Stimulated activated CD4-positive, alpha-beta T cell treated with anti-CD3 and anti-CD28 coated beads, Interleukin-4, amount 100 ng/mL, for 1 hour (primary cell): ENCODE results near the gene PRKD2.
A peak's percentile ranks its signal among the peaks of the same experiment; 100 is the strongest.

Source experiments
- DNase-seq: peaks from one replicate; pipeline ENCODE4 v3.0.0-alpha.2; 2020

The PRKD2 gene

GRCh38 chr19:46741447-46741846 is 24.5 kb upstream of the PRKD2 start:
- no peak for DNase-seq

DNA sequence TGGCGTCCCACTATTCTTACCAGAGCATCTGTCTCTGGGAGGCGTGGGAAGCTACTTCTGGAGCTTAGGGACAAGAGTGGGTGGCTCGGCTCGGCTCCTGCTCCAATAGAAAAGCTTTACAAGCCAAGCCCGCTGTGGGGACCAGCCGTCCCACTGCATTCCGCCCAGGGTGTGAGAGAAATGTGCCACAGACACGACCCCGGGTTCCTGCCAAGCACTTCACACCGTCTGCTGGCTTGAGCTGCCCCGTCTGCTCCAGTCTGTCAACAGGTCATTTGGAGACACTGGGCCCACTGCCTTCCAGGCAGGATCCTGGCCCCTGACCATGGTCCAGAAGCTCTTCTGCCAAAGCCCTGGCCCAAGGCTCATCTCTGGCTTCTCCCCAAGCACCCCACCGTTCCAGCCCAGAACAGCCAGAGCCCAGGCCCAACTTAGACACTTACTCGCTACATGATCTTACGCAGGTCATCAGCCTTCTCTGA is 22.4 kb upstream of the PRKD2 start:
- DNase-seq: no peak

DNA sequence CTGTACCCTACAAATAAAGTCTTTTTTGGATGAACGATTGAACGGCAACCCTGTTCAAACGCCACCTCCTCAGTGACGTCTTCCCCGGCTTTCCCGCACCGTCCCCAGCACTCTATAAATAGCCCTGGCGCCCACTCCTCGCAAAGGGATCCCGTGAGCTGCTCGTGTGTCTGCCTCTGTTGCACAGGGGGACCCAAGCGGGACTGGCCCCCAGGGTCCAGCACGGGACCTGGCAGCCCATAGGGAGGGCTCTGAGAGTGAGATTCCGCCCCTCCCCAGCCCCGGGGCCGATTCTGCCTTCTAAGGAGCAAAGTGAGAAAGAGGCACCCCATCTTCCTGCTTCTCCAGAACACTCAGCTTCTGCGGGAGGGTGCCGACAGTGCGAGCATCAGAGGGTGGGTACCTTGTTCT is 20.9 kb upstream of the PRKD2 start:
- DNase-seq: no peak

- DNase-seq: no peak
Measured at GRCh38 chr19:46737298-46737654, 20.4 kb upstream of the PRKD2 start.

DNA sequence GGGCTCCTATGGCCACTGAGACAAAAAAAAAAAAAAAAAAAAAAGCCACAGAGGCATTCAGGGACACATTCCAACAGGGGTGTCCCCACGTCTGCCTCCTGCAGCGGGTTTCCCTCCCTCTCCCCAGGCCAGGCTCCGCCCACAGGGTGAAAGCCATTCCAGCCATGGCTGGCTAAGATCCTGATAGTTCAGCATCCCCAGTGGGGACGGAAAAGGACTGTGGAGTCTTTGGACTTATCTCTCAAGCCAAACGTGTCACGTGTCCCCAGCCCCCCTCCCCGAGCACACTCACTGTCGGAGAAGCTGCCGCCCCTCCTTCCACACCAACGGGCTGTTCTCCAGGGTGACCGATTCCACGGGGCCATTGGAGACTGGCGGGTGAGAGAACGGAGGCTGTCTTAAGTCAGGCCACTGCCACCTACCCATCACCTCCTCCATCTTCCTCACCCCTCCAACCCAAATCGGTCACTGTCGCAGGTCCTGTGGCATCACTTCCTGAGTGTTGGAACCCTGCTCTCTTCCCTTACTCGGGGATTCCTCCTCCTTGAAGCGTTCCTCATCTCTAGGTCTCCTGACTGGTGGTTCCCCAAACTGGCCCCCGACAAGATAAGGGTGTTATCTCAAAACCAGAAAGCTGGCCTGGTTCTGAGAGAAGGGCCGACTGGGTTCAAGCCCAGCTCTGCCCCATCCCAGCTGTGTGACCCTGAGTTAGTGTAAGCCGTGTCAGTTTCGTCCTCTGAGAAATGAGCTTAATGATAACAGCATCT is 19.8 kb upstream of the PRKD2 start:
- no peak for DNase-seq

DNA sequence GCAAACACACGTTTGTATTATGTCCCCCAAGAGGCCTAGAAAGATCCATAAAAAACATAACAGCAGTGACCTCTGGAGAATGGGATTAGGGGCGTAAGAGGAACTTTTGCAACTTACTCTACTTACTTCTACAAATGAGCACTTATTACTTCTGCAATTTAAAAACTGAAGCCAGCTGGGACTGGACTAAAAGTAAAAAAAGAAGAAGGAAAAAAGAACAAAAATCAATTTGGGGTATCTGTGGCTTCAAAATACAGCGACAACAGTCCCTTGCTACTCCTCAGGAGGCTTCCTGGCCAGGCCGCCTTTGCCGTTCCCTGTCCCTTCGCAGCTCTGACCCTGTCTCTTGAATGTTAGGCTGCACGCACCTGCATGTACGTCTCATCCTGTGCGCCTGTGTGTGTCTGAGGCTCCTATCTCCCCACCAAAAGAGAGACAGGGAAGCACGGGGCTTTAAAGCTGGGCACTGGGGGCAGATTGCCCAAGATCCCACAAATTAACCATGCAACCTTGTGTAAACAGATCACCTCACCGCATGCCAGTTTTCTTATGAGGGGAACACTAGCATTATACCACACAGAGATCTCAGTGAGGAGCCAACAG is 16.9 kb upstream of the PRKD2 start:
- no peak for DNase-seq

DNA sequence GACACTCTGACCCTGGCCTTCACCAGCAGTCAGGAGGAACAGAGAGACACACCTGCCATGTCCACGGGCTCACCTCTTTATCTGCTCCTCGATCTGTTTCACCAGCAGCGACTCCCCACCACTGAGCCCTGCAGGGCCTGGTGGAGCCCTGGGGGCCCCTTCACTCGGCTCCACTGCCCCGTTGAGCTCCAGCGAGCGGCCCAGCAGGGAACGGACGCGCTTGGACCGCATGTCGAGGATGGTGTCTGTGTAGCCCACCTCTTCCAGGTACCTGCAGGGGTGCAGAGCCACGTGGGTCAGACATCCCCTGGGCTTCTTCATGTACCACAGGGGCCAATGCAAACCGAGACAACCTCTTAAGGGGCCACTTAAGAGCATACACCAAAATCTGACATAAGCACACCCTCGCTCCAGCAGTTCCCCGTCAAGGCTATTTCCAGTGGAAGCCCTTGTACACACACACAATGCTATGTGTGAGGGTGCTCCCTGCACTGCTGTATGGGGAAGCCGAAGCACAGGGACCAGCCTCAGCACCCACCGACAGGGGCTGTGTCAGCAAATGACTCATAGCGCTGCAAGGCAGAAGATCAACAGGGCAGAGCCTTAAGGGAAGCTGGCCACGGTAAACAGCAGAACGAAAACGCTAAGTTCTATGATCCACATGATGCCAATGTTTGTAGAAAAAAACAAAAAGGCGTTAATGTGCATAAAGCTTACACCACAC is 16.2 kb upstream of the PRKD2 start:
- no peak for DNase-seq

DNA sequence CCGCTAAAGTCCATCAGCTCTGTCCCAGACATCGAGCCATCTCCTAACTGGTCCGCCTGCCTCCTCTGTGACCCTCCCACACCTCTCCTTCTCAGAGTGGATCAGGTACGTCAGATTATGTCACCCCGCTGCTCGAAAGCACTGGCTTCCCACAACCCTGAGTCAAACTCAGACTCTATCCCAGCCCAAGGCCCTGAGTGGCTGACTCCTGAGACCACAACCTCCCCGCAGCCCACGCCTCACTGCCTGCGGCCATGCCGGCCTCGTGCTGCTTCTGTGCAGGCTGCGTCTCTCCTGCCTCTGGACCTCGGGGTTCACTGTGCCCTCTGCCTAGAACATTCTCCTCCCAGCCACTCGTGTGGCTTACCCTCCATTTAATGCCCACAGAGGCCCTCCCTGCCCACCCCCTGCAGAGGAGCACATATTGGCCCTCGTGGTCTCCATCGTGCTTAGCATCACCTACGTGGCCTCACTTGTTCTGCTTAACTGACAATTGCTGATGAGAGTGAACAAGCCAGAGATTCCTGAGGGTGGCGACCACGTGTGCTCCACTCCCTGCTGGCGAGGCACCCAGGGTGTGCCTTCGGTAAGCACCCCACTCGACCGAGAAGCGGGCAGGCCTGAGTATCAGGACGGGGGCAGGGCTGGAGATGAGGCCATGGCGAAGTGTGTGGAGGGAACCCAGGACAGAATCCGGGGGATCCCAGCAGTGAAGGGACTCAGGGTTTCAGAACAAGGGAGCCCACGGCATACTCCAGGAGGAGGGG is 15.4 kb upstream of the PRKD2 start:
- no peak for DNase-seq

GRCh38 chr19:46731584-46731983 is 14.7 kb upstream of the PRKD2 start:
- no peak for DNase-seq

GRCh38 chr19:46731007-46731501 is 14.1 kb upstream of the PRKD2 start:
- DNase-seq: no peak

- no peak for DNase-seq
Measured at GRCh38 chr19:46730595-46730994, 13.7 kb upstream of the PRKD2 start.

DNA sequence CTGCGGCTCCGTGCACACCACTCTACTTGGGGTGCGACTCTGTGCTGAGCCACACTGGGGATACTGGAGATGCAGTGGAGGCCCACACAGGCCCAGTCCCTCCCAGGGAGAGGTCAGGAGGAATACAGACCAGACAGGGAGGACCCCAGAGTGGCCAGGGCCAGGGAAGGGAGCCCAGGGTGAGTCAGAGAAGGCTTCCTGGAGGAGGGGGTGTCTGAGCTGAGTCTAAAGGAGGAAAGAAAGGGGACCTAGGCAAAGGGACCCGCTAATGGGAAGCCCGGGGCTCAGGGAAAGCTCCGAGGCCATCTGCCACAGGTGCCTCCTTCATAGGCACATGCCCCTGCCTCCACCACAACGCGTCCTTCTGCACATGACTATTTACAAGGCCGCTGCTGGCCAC is 13.3 kb upstream of the PRKD2 start:
- DNase-seq: no peak

DNA sequence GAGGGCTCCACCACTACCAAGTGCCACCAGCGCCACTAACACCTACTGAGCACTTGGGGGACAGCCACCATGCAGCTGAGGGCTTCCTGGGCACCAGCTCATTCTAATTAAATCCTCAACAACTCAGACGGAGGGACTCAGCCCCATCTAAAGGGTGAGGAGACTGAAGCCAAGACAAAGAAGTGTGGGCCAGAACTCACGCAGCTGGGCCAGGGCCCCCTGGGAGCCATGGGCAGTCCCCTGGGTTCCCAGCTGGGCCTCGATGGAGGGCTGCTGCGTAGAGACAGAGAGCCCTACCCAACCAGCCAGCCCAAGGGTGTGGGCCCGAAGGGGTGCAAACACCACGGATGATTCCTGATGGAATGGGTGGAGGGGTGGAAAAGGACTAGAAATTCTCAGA is 12.8 kb upstream of the PRKD2 start:
- DNase-seq: no peak

GRCh38 chr19:46728693-46729339 is 11.9 kb upstream of the PRKD2 start:
- DNase-seq: peak; percentile 84

- no peak for DNase-seq
Measured at GRCh38 chr19:46728208-46728607, 11.3 kb upstream of the PRKD2 start.

DNA sequence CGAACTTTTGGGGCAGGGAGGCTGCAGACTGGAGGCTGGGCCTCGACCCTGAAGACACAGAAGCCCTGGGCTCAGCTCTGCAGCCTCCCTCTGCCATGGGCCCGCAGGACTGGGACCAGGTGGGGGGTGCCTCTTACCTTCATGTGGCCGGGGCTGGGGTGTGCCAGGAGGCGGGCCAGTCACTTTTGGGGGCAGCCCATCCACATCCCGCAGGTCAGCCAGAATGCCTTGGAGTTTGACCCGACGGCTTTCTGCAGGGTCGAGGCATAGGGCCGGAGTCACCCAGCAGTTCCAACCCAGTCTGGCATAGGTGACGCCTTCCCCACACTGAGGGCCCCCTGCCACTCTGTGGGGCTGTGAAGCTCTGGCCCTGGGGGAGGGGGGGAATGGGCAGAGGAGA is 10.8 kb upstream of the PRKD2 start:
- no peak for DNase-seq

DNA sequence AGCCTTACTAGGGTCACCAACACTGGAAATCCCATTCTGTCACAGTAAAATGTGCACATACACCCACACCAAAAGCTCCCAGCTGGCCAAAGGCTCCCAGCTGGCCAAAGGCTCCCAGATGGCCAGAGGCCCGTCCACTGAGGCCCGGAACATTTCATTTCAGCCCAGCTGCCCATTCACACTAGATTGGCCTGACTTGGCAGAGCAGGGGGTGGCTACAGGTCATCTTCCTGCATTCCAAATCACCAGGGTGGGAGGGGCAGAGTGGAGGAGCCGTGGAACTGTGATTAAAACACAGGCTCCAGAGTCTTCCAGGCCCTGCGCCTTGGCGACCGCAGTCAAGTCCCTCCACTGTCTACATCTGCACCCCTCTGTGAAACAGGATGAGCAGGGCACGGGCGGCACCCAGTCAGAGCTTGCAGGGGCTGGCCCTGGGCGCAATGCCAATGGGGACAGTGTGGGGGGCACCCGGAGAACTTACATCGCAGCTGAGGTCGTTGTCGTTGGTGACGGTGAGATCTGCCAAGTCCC is 10.1 kb upstream of the PRKD2 start:
- DNase-seq: no peak

DNA sequence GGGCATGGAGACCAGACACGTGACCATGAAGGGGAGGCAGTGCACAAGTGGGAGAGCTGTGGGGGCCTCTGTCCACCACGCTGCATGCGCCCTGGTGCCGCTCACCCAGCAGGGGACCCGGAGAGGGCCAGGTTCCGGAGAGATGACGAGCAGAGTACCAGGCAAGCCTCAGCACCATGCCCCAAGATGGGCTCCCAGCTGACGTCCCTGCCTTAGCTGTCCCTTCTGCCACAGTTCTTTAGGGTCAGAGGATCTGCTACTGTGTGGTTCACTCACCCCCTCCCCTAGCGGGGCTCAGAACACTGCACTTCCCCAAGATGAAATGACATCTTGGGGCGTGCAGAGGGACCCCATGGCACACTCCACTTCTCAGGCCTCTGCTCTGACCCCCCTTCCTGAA is 9.6 kb upstream of the PRKD2 start:
- no peak for DNase-seq

- DNase-seq: no peak
Measured at GRCh38 chr19:46725859-46726393, 9.0 kb upstream of the PRKD2 start.

GRCh38 chr19:46725036-46725820 is 8.3 kb upstream of the PRKD2 start:
- DNase-seq: no peak

DNA sequence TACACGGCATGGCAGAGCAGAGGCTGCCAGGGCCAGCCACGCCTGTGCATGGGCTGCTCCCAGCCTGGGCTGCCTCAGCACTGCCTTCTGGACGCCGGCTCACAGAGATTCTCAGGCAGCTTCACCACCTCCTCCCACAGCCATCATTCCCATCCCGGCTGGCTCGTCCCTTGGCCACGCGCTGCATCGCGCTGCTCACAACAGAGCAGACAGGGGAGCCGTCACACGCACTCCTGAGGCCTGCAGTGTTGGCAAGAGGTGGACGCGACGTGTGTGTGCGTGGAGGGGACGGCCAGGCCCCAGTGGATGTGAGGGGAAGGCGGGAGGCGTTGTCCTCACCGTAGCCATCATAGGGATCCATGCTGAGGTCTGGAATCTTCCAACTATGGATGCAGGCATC is 7.6 kb upstream of the PRKD2 start:
- no peak for DNase-seq
